C1 segment of cervical spinal cord (tissue), 14 donors: ENCODE data around the gene PM20D1.
"Not testable (repeated sequence)": the region's sequence is repeated elsewhere in the genome, so short reads cannot be mapped to it uniquely, and the experiment has no call there.

Experiments
- DNase-seq, 14 donors: peaks; one replicate each; lab custom pipeline; 2025; lab: John Stamatoyannopoulos, UW

PM20D1 gene

DNA sequence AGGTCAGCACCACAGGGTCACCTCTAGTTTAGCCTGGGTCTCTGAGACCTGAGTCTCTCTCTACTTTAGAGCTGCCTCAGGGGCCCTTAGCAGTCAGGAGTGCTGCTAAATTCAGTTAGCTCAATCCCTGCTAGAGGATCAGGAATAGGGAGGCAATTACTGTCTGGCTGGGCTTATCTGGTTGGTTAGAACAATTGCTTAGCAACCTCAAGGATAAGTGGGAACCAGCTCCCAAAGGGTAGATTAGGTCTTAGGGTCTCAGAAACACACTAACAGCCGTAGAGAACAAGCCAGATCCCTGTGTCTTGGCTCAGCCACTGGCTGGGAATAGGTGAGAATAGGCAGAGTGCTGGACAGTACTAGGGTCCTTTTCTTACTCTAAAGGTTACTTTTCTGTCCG, 7.7 kb downstream of the PM20D1 start:
- no peak for DNase-seq

DNA sequence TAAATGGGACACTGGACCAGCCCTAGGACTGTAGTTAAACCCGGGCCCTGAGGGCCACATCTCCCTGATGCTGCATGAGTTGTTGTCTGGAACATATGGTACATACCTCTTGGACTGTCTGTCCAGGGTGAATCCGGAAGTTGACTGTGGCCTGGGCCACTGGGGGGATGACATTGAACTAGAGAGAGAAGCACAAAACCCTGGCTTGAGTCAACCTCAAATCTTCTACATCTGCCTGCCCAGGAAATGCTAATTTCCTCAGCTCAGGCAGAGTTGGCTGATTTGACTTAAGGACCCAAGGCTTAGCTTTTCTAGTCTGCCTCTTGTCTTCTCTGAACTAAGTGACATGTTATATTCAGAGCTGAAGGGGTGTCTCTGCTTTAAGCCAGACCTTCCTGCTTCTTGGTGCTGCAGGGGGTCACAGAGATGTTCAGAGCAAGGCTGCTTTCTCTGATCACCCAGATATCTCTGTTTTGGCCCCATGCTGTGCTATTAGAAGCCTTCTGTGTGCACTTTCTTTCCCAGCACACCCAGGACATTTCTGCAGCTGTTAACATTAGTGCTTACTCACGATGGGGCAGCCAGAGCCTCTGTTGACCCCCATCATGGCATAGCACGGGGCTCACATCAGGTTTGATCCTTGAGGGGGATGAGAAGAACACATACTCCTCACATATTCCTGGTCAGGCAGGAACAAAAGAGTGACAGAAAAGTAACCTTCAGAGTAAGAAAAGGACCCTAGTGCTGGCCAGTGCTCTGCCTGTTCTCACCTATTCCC, 9.6 kb downstream of the PM20D1 start:
- no peak for DNase-seq

DNA sequence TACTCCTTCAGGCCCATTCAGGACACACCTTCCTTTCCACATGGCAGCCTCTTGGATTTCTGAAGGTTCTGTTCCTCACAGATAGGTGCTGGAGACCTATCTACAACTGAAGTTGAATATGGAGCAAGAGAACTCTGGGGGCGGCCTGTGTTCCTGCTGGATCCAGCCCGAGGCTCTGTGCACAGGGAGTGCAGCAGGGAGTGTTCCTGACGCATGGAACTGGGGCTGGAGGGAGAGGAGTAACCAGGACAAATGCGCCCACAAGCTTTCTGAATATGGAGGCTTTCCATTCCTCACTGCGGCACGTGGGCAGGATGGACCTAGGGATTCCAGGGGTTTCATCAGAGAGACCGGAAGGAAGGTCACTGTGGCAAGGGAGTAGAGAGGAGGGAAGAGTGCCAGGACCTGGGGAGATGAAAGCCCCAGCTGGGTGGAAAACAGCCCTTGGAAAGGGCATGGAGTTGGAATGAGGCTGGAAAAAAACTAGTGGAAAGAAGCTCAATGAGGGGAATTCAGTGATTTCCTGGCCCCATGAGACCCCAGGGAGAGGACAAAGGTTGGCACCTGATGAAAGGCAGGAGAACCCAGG, 12.5 kb downstream of the PM20D1 start:
- DNase-seq, result no peak

DNA sequence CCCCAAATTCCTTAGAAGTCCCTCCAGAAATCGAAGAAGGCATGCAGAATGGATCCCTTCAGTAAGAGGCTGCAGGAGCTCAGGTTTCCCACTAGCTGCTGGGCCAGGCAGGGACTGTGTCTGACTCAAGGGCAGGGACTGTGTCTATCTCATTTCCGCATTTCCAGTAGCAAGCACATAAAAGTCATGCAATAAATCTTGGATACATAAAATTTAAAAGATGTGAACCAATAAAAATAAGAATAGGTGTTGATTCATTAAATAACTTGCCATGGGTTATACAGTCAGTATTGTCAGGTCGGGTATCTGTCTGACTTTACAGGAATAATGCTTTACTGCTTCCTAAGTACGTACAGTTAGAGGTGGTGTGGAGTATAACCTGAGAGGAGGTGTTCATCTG, 15.2 kb downstream of the PM20D1 start:
- DNase-seq, result no peak

DNA sequence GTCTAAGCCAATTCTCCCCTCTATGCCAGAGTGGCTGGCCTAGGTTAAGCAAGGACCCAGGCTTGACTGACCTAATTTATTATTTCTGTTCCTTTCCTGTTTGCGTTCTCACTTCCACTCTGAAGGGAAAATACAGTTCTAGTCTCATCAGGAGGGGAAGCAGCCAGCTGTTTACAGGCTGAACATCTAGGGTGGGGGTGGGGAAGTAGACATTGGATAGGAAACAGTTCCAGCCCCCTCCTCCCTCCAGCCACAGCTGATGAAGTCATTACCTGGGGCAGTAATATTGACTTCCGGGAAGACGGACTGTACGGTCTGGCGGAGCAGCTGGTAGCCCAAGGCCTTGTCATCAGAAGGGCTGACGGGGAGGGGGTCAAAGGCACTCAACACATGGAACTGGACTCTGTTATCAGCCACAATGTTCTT, 17.6 kb downstream of the PM20D1 start:
- DNase-seq, result no peak

- DNase-seq, result peak in 1 of 14 donors; percentile 29
Measured at GRCh38 chr1:205827623-205828022, 22.3 kb downstream of the PM20D1 start.

DNA sequence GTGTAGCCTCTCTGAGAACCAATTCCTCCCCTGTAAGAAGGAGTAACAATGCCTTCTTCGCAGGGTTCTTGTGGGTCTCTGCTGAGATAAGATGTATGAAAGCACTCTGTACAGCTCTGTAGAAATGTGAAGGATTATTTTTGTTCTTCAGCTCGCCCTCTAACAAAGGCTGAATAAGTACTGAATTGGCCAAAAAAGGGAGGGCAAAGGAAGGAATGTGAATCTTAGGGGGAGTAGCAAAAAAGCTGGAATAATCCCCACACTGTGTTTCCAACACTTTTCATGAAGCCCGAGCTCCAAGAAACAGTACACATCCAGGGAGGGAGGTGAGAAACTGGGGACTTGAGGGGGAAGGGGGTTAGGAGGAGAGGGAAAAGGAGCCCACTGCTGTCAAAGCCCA, 22.9 kb downstream of the PM20D1 start:
- no peak for DNase-seq

GRCh38 chr1:205826016-205826806, 23.7 kb downstream of the PM20D1 start:
- no peak for DNase-seq

DNA sequence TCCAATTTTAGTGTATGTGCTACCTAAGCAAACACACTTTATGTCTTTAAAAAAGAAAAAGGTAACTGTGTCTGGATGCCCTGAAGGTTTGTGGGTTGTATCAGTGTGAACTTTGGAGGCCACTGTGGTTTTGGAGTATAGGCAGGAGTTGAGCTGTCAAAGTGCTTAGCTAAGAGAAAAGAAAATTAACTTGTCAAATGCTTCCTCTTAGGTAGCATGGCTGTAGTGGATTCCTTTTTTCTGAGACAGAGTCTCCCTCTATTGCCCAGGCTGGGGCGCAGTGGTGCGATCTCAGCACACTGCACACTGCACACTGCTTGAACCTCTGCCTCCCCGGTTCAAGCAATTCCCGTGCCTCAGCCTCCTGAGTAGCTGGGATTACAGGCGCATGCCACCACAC, 25.8 kb downstream of the PM20D1 start:
- DNase-seq, result no peak

DNA sequence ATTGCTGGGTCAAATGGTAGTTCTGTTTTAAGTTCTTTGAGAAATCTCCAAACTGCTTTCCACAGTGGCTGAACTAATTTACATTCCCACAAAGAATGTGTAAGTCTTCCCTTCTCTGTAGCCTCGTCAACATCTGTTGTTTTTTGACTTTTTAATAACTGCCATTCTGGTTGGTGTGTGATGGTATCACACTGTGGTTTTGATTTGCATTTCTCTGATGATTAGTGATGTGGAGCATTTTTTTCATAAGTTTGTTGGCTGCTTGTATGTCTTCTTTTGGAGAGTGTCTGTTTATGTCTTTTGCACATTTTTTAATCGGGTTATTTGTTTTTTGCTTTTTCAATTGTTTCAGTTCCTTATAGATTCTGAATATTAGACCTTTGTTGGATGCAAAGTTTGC, 26.7 kb downstream of the PM20D1 start:
- DNase-seq, result not testable (repeated sequence)

DNA sequence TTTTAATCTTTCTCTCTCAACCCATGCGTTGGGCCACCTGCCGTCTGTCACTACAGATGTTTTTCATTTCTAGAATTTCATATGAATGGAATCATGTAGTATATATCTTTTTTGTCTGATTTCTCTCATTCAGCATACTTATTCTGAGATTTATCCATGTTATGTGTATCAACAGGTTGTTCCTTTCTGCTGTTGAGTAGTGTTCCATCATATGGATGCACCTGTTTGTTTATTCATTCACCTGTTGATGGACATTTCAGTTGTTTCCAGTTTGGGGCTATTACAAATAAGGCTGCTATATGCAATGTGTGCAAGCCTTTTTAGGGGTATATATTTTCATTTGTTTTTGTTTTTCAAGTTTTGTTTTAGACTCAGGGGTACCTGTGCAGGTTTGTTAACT, 27.5 kb downstream of the PM20D1 start:
- no peak for DNase-seq

DNA sequence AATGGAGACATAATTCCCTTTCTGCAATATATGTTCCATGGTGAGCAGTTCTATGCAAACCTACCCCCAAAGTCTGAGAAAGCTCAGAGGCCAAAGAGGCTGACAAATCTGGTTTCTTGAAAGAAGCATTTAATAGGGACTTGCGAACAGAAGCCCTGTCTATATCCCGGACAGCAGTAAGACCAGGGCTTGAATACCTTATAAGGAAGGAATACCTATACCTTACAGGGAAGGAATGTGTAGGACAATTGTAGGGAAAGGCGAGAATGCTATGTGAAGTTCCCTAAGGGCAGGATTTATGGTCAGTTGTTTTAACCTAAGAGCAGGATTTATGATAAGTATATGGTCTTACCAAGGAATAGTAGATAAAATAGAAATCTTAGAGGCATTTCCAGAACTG, 31.9 kb downstream of the PM20D1 start:
- DNase-seq, result no peak

DNA sequence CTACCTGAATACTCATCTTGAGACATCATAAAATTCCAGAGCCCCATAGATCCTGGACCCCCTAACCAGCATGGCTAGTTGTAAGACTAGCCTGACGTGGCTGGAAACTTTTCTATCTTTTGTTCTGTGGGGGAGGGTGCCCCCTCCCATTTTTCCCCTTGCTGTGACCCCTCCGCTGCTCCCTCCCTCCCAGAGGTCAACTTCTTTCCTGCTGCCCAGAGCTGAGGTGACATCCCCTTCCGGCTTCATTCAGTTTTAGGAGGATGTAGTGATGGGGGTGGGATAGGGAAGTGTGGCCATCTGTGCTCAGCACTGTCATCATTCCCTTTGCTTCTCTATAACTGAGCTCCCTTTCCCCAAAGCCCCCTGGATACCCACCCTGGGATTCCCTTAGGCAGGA, 32.6 kb downstream of the PM20D1 start:
- DNase-seq, result no peak

- DNase-seq, result no peak
Measured at GRCh38 chr1:205813755-205814058, 36.2 kb downstream of the PM20D1 start.

DNA sequence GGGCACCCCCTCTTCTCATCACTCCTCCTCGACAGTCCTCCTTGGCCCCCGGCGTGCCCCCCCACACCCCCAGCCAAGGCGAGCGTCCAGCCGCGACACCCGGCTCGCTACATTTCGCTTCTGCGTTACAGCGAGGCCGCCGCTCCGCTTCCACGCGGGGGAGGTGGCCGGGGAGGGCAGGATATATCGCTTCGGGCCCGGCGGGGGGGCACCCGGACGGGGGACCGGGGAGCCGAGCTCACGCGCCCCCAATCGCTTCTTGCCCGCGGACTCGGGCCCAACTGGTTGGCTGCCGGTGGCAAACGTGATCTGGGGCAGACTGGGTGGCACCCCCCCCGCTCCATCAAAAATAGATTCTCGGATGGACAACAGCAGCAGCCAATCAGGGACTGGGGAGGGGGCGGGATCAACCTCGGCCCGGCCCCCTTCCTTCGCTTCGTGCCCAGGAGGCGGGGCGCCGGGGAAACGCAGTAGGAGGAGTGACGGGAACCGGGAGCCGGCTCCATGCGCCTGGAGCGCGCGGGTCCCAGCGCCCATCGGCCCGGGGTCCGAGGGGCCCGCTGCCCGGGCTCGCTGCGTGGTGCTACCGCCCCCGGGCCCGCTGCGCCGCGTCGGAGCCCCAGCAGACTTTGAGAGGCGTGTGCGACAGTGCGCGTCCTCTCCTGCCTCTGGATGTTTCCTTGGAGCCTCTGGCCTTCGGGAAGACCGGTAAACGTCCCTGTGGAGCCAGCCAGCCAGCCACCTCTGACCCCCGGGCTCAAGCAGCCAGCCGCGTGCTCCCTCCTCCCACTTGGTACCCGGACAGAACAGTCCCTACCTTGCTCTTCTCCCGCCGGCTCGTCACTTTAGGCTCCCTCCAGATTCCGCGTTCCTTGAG, 36.8 kb downstream of the PM20D1 start, which contains the start of gene SLC41A1:
SLC41A1 (minus strand) TSS at position 321 of the 877 bp plus-strand sequence. CDS start 2,757 bp downstream, outside the sequence.
- peak; percentile 67 to 97 (median 90) for DNase-seq

- peak in 12 of 14 donors; percentile 37 to 83 (median 72) for DNase-seq
Measured at GRCh38 chr1:205812271-205812877, 37.6 kb downstream of the PM20D1 start.

GRCh38 chr1:205811660-205812059, 38.3 kb downstream of the PM20D1 start:
- peak in 11 of 14 donors; percentile 20 to 65 (median 44) for DNase-seq

- DNase-seq, result peak in 1 of 14 donors; percentile 51
Measured at GRCh38 chr1:205810448-205811157, 39.3 kb downstream of the PM20D1 start.

- peak in 1 of 14 donors; percentile 68 for DNase-seq
Measured at GRCh38 chr1:205809942-205810345, 40.0 kb downstream of the PM20D1 start.

DNA sequence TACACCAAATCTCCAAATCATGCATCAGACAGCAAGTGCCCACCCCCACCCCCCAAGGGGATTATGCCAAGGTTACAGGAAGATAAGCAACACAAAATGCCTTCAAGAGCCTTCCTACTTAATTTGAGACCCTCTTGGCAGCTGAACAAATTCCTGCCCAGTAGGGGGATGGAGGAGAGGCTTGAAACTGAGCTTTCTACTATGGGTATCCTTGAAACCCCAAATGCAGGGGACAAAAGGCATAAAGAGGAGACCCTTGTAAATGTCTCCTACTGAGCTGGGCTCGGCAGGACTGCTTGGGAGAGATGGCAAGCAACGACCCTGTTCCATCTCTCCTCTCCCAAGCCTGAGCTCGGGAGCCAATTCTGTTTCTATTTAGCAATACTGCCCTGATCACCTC, 40.5 kb downstream of the PM20D1 start:
- no peak for DNase-seq
